IPS-15b (cell line): ENCODE measurements around the gene CACYBP.

ENCODE experiments used
- H3K27me3 ChIP-seq: one replicate; pipeline ENCODE4 v1.6.1; 2013; ENCODE audit warnings: low read length; ENCODE audit not compliant: control insufficient read depth, insufficient read depth
- H3K36me3 ChIP-seq: one replicate; pipeline ENCODE4 v1.6.1; 2013; ENCODE audit warnings: low read length; ENCODE audit not compliant: control insufficient read depth, insufficient read depth
- H3K4me1 ChIP-seq: one replicate; pipeline ENCODE4 v1.6.1; 2013; ENCODE audit warnings: mild to moderate bottlenecking, low read length; ENCODE audit not compliant: control insufficient read depth, insufficient read depth
- H3K4me3 ChIP-seq: one replicate; pipeline ENCODE4 v1.5.1; 2013; ENCODE audit warnings: low read depth, low read length
- H3K9ac ChIP-seq: one replicate; pipeline ENCODE4 v1.6.1; 2013; ENCODE audit warnings: low read depth, mild to moderate bottlenecking, low read length
- H3K9me3 ChIP-seq: one replicate; pipeline ENCODE4 v1.6.1; 2013; ENCODE audit warnings: mild to moderate bottlenecking, low read length; ENCODE audit not compliant: control insufficient read depth, insufficient read depth

The CACYBP gene

GRCh38 chr1:174997041-174997440, 2.7 kb upstream of the CACYBP start:
- Histone ChIP-seq H3K36me3 (peaks cover 2% of the 10 kb centered on the region), H3K9me3 (no peaks in the 10 kb centered on the region), H3K4me1 (peaks cover 3% of the 10 kb centered on the region), H3K27me3 (no peaks in the 10 kb centered on the region), H3K4me3 (no peak overlapping the region), H3K9ac (no peak overlapping the region)

GRCh38 chr1:174998569-174999215, 1.1 kb upstream of the CACYBP start:
- Histone ChIP-seq H3K4me1 (peaks cover 6% of the 10 kb centered on the region), H3K9me3 (no peaks in the 10 kb centered on the region), H3K36me3 (no peaks in the 10 kb centered on the region), H3K27me3 (no peaks in the 10 kb centered on the region), H3K4me3 (peak overlapping the region; percentile 82), H3K9ac (peak overlapping the region; percentile 98)

DNA sequence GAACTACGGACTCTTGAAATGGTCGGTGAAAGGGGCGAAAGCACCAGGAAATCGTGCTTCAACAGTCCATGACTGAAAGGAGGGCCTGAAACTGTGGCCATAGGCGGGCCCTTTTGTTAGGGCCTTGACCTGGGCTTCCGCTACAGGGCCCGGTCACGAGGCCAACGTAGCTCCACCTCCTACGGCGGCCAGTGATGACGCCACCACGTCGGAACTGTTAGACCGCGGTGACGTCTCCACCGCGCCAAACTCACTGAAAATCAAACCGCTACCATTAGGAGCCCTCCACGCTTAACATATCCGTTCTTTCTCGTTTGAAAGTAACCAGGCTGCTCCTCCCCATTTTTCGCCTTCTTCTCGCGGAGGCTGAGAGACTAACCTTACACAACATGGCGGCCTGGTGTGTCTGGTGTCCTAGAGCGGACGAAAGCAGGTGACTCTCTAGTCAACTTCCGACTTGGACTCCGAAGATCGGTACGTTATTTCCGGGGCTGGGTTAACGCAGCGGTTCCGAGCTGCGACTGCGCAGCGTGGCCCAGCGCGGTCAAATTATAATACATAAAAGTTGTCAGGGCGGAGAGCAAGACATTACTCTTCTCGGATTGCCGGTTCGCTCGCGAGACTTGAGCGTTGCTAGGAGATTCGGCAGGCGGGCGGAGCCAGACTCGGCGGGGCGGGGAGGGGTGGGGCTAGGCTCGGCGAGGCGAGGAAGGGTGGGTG, 371 bp upstream of the CACYBP start:
- H3K9ac ChIP-seq: peak overlapping the region; percentile 98
- H3K36me3 ChIP-seq: no peaks in the 10 kb centered on the region
- peaks cover 6% of the 10 kb centered on the region for H3K4me1 ChIP-seq
- H3K9me3 ChIP-seq: no peaks in the 10 kb centered on the region
- peak overlapping the region; percentile 94 for H3K4me3 ChIP-seq
- H3K27me3 ChIP-seq: no peaks in the 10 kb centered on the region

- peak overlapping the region; percentile 98 for H3K9ac ChIP-seq
- no peaks in the 10 kb centered on the region for H3K27me3 ChIP-seq
- no peaks in the 10 kb centered on the region for H3K9me3 ChIP-seq
- H3K4me1 ChIP-seq: peaks cover 6% of the 10 kb centered on the region
- no peaks in the 10 kb centered on the region for H3K36me3 ChIP-seq
- peak overlapping the region; percentile 94 for H3K4me3 ChIP-seq
Measured at GRCh38 chr1:175000697-175001187, 995 bp downstream of the CACYBP start.

GRCh38 chr1:175002910-175003517, 3.3 kb downstream of the CACYBP start:
- peaks cover 6% of the 10 kb centered on the region for H3K4me1 ChIP-seq
- no peak overlapping the region for H3K4me3 ChIP-seq

DNA sequence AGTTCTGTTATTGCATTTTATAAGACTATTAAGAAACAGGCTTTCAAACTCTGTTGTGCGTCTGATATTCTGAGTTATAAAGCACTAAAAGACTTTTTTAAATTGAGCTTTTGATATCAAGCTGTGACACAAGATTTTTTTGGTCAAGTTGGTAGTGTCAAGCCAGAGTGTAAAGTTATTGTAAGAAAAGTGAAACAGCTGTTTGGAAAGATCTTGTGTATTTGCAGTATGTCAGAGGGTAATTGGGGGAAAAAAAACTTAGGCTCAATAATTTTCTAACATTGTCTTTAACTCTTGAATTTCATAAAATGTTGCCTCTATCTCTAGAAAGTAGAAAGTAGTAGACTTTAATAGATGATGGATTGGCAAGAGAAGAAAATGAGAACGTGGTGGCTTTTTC, 3.8 kb downstream of the CACYBP start:
- Histone ChIP-seq H3K36me3 (peaks cover 3% of the 10 kb centered on the region), H3K9me3 (no peaks in the 10 kb centered on the region), H3K9ac (no peak overlapping the region), H3K27me3 (no peaks in the 10 kb centered on the region), H3K4me1 (peaks cover 6% of the 10 kb centered on the region), H3K4me3 (no peak overlapping the region)

More at GRCh38 chr1:175002910-175003517, 3.3 kb downstream of the CACYBP start:
- peaks cover under 1% of the 10 kb centered on the region for H3K36me3 ChIP-seq
- H3K27me3 ChIP-seq: no peaks in the 10 kb centered on the region
- H3K9me3 ChIP-seq: no peaks in the 10 kb centered on the region
- no peak overlapping the region for H3K9ac ChIP-seq

DNA sequence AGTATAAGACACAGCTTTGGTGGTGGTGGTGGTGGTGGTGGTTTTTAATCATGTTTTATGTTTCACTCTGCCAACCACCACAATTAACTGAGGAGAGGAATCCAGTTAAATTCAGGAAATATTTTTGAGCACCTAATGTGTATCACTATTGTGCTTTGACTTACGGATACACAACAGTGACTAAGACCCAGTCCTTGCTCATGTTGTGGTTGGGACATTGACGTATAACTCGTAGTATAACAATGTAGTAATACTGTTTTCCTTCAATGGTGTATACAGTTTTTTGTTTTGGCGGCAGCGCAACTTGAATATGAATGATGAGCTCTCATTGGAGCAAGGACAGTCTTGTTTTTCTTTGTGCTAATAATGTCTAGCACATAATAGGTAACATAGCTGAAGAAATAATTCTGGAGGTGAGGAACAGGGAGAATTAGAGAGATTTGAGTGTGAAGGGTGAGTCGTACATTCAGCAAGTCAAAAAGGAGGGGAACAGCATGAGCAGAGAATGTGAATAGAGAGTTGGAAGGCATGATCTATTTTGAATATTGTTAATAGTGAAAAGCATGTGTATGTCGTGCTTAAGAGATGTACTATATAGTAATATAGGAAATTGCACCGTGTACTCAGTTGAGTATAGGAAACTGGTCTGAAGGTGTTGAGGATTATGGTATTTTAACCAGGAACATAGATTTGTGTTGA, 5.5 kb downstream of the CACYBP start:
- peaks cover 3% of the 10 kb centered on the region for H3K36me3 ChIP-seq
- H3K27me3 ChIP-seq: no peaks in the 10 kb centered on the region
- no peak overlapping the region for H3K9ac ChIP-seq
- H3K4me1 ChIP-seq: peaks cover 6% of the 10 kb centered on the region
- H3K9me3 ChIP-seq: no peaks in the 10 kb centered on the region
- H3K4me3 ChIP-seq: no peak overlapping the region

- H3K9me3 ChIP-seq: no peaks in the 10 kb centered on the region
- H3K9ac ChIP-seq: no peak overlapping the region
- no peaks in the 10 kb centered on the region for H3K4me1 ChIP-seq
- H3K4me3 ChIP-seq: no peak overlapping the region
- no peaks in the 10 kb centered on the region for H3K27me3 ChIP-seq
- H3K36me3 ChIP-seq: peaks cover 7% of the 10 kb centered on the region
Measured at GRCh38 chr1:175009532-175009931, 9.8 kb downstream of the CACYBP start.

DNA sequence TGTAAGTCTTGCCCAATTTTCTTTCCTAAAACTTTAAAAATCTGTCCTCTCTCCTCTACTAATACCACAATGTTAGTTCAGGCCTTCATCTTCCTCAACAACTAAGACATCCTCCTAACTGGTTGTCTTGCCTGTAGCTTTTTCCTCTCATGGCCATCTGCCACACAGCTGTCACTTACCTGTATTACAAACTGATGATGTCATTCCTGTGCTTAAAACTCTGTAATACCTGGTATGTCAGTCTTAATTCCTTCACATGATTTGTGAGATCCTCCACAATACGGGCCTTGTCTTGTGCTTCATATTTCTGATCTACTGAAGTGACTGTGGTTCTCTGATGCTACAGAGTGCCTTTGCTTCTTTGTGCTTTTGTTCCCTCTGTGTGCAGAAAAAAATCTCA, 13.7 kb downstream of the CACYBP start:
- Histone ChIP-seq H3K36me3 (peaks cover 7% of the 10 kb centered on the region), H3K9ac (no peak overlapping the region), H3K4me1 (no peaks in the 10 kb centered on the region), H3K27me3 (no peaks in the 10 kb centered on the region), H3K4me3 (no peak overlapping the region), H3K9me3 (no peaks in the 10 kb centered on the region)

DNA sequence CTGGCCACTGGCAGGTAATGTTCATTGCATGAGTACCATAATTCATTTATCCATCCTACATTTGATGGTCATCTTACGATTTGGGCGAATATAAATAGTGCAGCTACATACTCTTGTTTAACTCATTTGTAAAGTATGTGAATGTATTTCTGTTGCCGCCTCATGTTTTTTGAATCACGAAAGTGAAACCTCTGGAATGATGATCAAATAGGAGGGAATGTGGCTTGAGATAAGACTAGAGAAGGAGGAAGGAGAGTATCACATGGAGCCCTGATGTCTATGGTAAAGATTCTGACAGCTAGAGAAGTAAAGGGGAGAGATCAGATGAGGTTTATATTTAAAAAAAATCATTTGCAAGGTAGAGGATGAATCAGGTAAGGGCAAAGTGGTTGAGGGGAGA, 15.5 kb downstream of the CACYBP start:
- Histone ChIP-seq H3K27me3 (no peaks in the 10 kb centered on the region), H3K4me3 (no peak overlapping the region), H3K4me1 (no peaks in the 10 kb centered on the region), H3K9ac (no peak overlapping the region), H3K36me3 (peaks cover 7% of the 10 kb centered on the region), H3K9me3 (no peaks in the 10 kb centered on the region)

GRCh38 chr1:175019524-175019923, 19.8 kb downstream of the CACYBP start:
- peaks cover 3% of the 10 kb centered on the region for H3K36me3 ChIP-seq
- H3K4me3 ChIP-seq: no peak overlapping the region
- no peaks in the 10 kb centered on the region for H3K27me3 ChIP-seq
- no peaks in the 10 kb centered on the region for H3K9me3 ChIP-seq
- no peaks in the 10 kb centered on the region for H3K4me1 ChIP-seq
- no peak overlapping the region for H3K9ac ChIP-seq
